ENCODE measurements around the gene SLC9A4. TPM values are rescaled to one million over a fixed set of nuclear protein-coding genes. Genes with fewer than 3 reads are reported as not detected.

SLC9A4 gene
- total and polyA plus RNA-seq, 2 donors (not counting 3 experiments of a cell fraction or from before 2014, with no cell fraction given): not detected

DNA sequence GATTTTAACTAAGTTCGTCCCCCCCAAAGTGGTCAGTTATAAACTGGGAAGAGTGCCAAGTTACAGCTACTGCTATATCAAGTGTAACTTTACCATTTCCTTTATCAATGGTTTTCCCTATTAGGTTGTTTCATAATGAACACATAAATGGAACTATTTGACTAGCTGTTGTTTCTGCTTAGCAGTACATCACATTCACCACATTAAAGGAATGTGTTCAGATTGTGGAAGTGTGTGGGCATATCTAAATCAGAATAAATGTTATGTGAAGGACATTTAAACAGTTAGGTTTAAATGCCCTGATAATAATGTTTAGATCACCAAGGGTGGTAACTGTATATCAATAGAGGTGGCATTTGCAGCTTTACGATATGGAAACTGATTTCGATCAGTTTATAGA lies 45.1 kb downstream of the SLC9A4 start:
- intact Hi-C loops (cut with micrococcal nuclease) (no loop called here), dilution Hi-C loops (cut with MboI; ENCODE audit: extremely low pct_ligation_motif_present, low sequenced_read_pairs) (no loop called here)
- DNase-seq (ENCODE audit: low read depth, low spot score): no peak
- FAIRE-seq: no peak
- CTCF ChIA-PET: interaction anchor here (1.2 to 3.8 kb wide), 3 partner anchors 19 to 98 kb away, joined by 3 to 13 read pairs (median 5); partner anchors contain the start of gene SLC9A4
- no TSS peak for BruUV-seq (replicated peaks)
- Histone ChIP-seq H2AFZ (ENCODE audit: low read depth, low read length) (no peak overlapping the region), H3K4me3 (replicated peaks in 1 of 3; ENCODE audit: insufficient read depth in 1 of 3, low read depth in 1 of 3, low read length in 3 of 3) (no peak overlapping the region), H3K27ac (ENCODE audit: insufficient read depth, low read depth, low read length) (no peak overlapping the region), H3K9me3 (replicated peaks; ENCODE audit: control insufficient read depth, insufficient read depth, low read length) (no peaks in the 10 kb centered on the region), H3K9ac (replicated peaks; ENCODE audit: extremely low read depth, insufficient read depth, low read length) (no peak overlapping the region), H3K4me1 (ENCODE audit: control insufficient read depth, extremely low read depth, insufficient read depth, low read length) (peaks cover 14% of the 10 kb centered on the region), H3K4me2 (ENCODE audit: insufficient read depth, low read length) (no peak overlapping the region), H4K20me1 (replicated peaks; ENCODE audit: control insufficient read depth, extremely low read depth, insufficient read depth, low read length) (no peaks in the 10 kb centered on the region), H3K79me2 (ENCODE audit: control insufficient read depth, insufficient read depth, low read length) (no peaks in the 10 kb centered on the region), H3K36me3 (ENCODE audit: control insufficient read depth in 2 of 2, extremely low read depth in 1 of 2, insufficient read depth in 2 of 2, low read length in 2 of 2) (no peaks in the 10 kb centered on the region), H3K9me1 (replicated peaks; ENCODE audit: control insufficient read depth, extremely low read depth, insufficient read depth, low read length) (no peaks in the 10 kb centered on the region), H3K27me3 (ENCODE audit: control insufficient read depth in 2 of 2, insufficient read depth in 2 of 2, low read length in 2 of 2) (no peaks in the 10 kb centered on the region)
- TF ChIP-seq MAX (IDR thresholded peaks at IDR 0.05; ENCODE audit: insufficient read depth, insufficient read length) (no peak), POLR2AphosphoS5 (IDR thresholded peaks at IDR 0.05; ENCODE audit: insufficient read depth, low read depth, low read length) (no peak), FOS (IDR thresholded peaks at IDR 0.05; ENCODE audit: borderline replicate concordance, insufficient read depth, low read length) (no peak), JUN (IDR thresholded peaks at IDR 0.05; ENCODE audit: borderline replicate concordance, insufficient read depth, insufficient read length, low read depth) (no peak), POLR2A (IDR thresholded peaks at IDR 0.05; ENCODE audit: low read depth, low read length) (no peak), MYC (IDR thresholded peaks at IDR 0.05; ENCODE audit: low read depth, low read length) (no peak), GATA2 (IDR thresholded peaks at IDR 0.05; ENCODE audit: insufficient read depth, insufficient read length, low read depth, low read length) (no peak), EZH2 (IDR thresholded peaks at IDR 0.05; ENCODE audit: borderline replicate concordance, low read depth, low read length, severe bottlenecking) (no peak)
- TF ChIP-seq, protein P1, sequence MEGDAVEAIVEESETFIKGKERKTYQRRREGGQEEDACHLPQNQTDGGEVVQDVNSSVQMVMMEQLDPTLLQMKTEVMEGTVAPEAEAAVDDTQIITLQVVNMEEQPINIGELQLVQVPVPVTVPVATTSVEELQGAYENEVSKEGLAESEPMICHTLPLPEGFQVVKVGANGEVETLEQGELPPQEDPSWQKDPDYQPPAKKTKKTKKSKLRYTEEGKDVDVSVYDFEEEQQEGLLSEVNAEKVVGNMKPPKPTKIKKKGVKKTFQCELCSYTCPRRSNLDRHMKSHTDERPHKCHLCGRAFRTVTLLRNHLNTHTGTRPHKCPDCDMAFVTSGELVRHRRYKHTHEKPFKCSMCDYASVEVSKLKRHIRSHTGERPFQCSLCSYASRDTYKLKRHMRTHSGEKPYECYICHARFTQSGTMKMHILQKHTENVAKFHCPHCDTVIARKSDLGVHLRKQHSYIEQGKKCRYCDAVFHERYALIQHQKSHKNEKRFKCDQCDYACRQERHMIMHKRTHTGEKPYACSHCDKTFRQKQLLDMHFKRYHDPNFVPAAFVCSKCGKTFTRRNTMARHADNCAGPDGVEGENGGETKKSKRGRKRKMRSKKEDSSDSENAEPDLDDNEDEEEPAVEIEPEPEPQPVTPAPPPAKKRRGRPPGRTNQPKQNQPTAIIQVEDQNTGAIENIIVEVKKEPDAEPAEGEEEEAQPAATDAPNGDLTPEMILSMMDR (IDR thresholded peaks at IDR 0.05; ENCODE audit: extremely low read depth in 1 of 2, insufficient read depth in 1 of 2, low read depth in 1 of 2, low read length in 2 of 2): no peak
- POLR2A ChIA-PET: no interaction called here

Data from endothelial cell of umbilical vein (primary cell).